HG03571 (cell line): ENCODE results near the gene SHANK1.
"Not testable (repeated sequence)": the region's sequence is repeated elsewhere in the genome, so short reads cannot be mapped to it uniquely, and the experiment has no call there.

Experiments
- ATAC-seq: cut with Tn5 transposase; IDR thresholded peaks from one replicate; pipeline ENCODE4 v1.9.1; 2021; ENCODE audit not compliant: unreplicated experiment

The SHANK1 gene

GRCh38 chr19:50719566-50719965 lies at the start of gene SHANK1:
Gene SHANK1, minus strand, starts transcription at chr19:50719802. Its CDS starts 2,883 bp downstream, at chr19:50716919.
- ATAC-seq = no peak

GRCh38 chr19:50768277-50768676 lies 48.7 kb upstream of the SHANK1 start:
- no peak for ATAC-seq

- ATAC-seq = not testable (repeated sequence)
These were observed 47.7 kb upstream of the SHANK1 start for GRCh38 chr19:50767263-50767662.

- not testable (repeated sequence) for ATAC-seq
These were observed 47.1 kb upstream of the SHANK1 start for GRCh38 chr19:50766746-50767145.

GRCh38 chr19:50764409-50764808 lies 44.8 kb upstream of the SHANK1 start:
- no peak for ATAC-seq

- ATAC-seq = not testable (repeated sequence)
These were observed 43.9 kb upstream of the SHANK1 start for GRCh38 chr19:50763521-50763920.

- ATAC-seq = not testable (repeated sequence)
These were observed 41.9 kb upstream of the SHANK1 start for GRCh38 chr19:50761501-50761900.

GRCh38 chr19:50759886-50760285 lies 40.3 kb upstream of the SHANK1 start:
- ATAC-seq = no peak

GRCh38 chr19:50759076-50759475 lies 39.5 kb upstream of the SHANK1 start:
- not testable (repeated sequence) for ATAC-seq

GRCh38 chr19:50757624-50758023 lies 38.0 kb upstream of the SHANK1 start:
- ATAC-seq = not testable (repeated sequence)

GRCh38 chr19:50756244-50756643 lies 36.6 kb upstream of the SHANK1 start:
- not testable (repeated sequence) for ATAC-seq

GRCh38 chr19:50753879-50754278 lies 34.3 kb upstream of the SHANK1 start:
- no peak for ATAC-seq

- no peak for ATAC-seq
These were observed 30.4 kb upstream of the SHANK1 start for GRCh38 chr19:50750010-50750409.

- ATAC-seq = no peak
These were observed 29.9 kb upstream of the SHANK1 start for GRCh38 chr19:50749490-50749889.

GRCh38 chr19:50747141-50747540 lies 27.5 kb upstream of the SHANK1 start:
- not testable (repeated sequence) for ATAC-seq

GRCh38 chr19:50745221-50745620 lies 25.6 kb upstream of the SHANK1 start:
- ATAC-seq = no peak

GRCh38 chr19:50743537-50743936 lies 23.9 kb upstream of the SHANK1 start:
- ATAC-seq = no peak

GRCh38 chr19:50741179-50741933 lies 21.8 kb upstream of the SHANK1 start:
- no peak for ATAC-seq

- no peak for ATAC-seq
These were observed 20.4 kb upstream of the SHANK1 start for GRCh38 chr19:50739914-50740426.

- no peak for ATAC-seq
These were observed 19.7 kb upstream of the SHANK1 start for GRCh38 chr19:50739132-50739913.

- ATAC-seq = no peak
These were observed 16.7 kb upstream of the SHANK1 start for GRCh38 chr19:50736338-50736737.

- ATAC-seq = no peak
These were observed 16.3 kb upstream of the SHANK1 start for GRCh38 chr19:50735869-50736268.
